ENCODE measurements around the gene LSAMP. TPM values are rescaled to one million over a fixed set of nuclear protein-coding genes. Genes with fewer than 3 reads are reported as not detected.

LSAMP gene
- total and polyA plus RNA-seq, 9 of the 15 experiments (the other 6 are each of a cell fraction or from before 2014, with no cell fraction given), result 0.09 to 0.11 TPM; not detected in 7

- POLR2A ChIA-PET, result no interaction called here
- Histone ChIP-seq H3K36me3 (ENCODE audit: control insufficient read depth, insufficient read depth, low read length) (no peaks in the 10 kb centered on the region), H3K9me1 (ENCODE audit: control insufficient read depth, insufficient read depth, low read length) (no peaks in the 10 kb centered on the region), H4K20me1 (replicated peaks; ENCODE audit: control insufficient read depth, insufficient read depth, low read length) (no peaks in the 10 kb centered on the region), H3K79me2 (ENCODE audit: control insufficient read depth, insufficient read depth, low read length) (no peaks in the 10 kb centered on the region), H3K9me3 (replicated peaks; ENCODE audit: control insufficient read depth, insufficient read depth, low read depth, low read length) (no peaks in the 10 kb centered on the region), H2AFZ (ENCODE audit: low read depth, low read length) (no peak overlapping the region), H3K27ac (ENCODE audit: extremely low read depth, low read depth, low read length) (no peak overlapping the region), H3K9ac (ENCODE audit: insufficient read depth in 1 of 2, low read depth in 2 of 2, low read length in 2 of 2) (no peak overlapping the region), H3K4me3 (no peak overlapping the region), H3K4me2 (ENCODE audit: insufficient read depth, low read length) (no peak overlapping the region), H3K4me1 (replicated peaks in 1 of 2; ENCODE audit: control insufficient read depth in 2 of 2, insufficient read depth in 2 of 2, low read length in 2 of 2) (no peaks in the 10 kb centered on the region), H3K27me3 (ENCODE audit: control insufficient read depth in 2 of 2, insufficient read depth in 2 of 2, low read length in 2 of 2) (no peaks in the 10 kb centered on the region)
- WGBS (ENCODE audit: insufficient coverage, low coverage, missing lambda C conversion rate), result 0% methylated on average over 8 of the region's 8 CpGs
- in situ Hi-C loops (cut with MboI), result no loop called here
- FAIRE-seq, result no peak
- no TSS peak for BruUV-seq (replicated peaks)
- TF ChIP-seq ZFX (CRISPR knock-in tag; IDR thresholded peaks at IDR 0.05) (no peak), ZNF354B (CRISPR knock-in tag; IDR thresholded peaks at IDR 0.05) (no peak), HBP1 (CRISPR knock-in tag; IDR thresholded peaks at IDR 0.05) (no peak)
- CTCF ChIA-PET (ENCODE audit: low intra/inter-chr PET ratio), result no interaction called here
- intact Hi-C loops (cut with micrococcal nuclease), result no loop called here
- DNase-seq (ENCODE audit: extremely low read depth in 1 of 4, low spot score in 3 of 4), result no peak
- ATAC-seq, result no peak
Observed at GRCh38 chr3:115876876-115877614, 568.2 kb downstream of the LSAMP start.

- TF ChIP-seq ZZZ3 (IDR thresholded peaks at IDR 0.05), result no peak
- TF ChIP-seq HLTF (IDR thresholded peaks at IDR 0.05), result no peak
- no peak for TF ChIP-seq ZNF57 (CRISPR knock-in tag; IDR thresholded peaks at IDR 0.05)
- TF ChIP-seq JUND (IDR thresholded peaks at IDR 0.05; ENCODE audit: borderline replicate concordance, low read depth, low read length), result no peak
- no peak for TF ChIP-seq JUND (tag; IDR thresholded peaks at IDR 0.05; ENCODE audit: borderline replicate concordance, low read depth, low read length)
- no peak for TF ChIP-seq ZSCAN29 (IDR thresholded peaks at IDR 0.05)
- no peak for TF ChIP-seq STAT6 (CRISPR knock-in tag; IDR thresholded peaks at IDR 0.05)
- no peak for TF ChIP-seq ZKSCAN3 (CRISPR knock-in tag; IDR thresholded peaks at IDR 0.05)
- no peak for TF ChIP-seq EZH2 (IDR thresholded peaks at IDR 0.05; ENCODE audit: borderline replicate concordance, low read depth, low read length)
- no peak for FAIRE-seq
- no peak overlapping the region for H3K4me3 ChIP-seq
- CTCF ChIA-PET (ENCODE audit: low intra/inter-chr PET ratio), result no interaction called here
- no peaks in the 10 kb centered on the region for H3K9me3 ChIP-seq (replicated peaks; ENCODE audit: control insufficient read depth, insufficient read depth, low read depth, low read length)
- no peak overlapping the region for H2AFZ ChIP-seq (ENCODE audit: low read depth, low read length)
- POLR2A ChIA-PET, result interaction anchor here (0.6 kb wide), 1 partner anchor 103 kb away, joined by 3 read pairs; no protein-coding TSS in a partner anchor
- DNase-seq (ENCODE audit: extremely low read depth in 1 of 4, low spot score in 3 of 4), result no peak
- no TSS peak for BruUV-seq (replicated peaks)
- no peaks in the 10 kb centered on the region for H3K79me2 ChIP-seq (ENCODE audit: control insufficient read depth, insufficient read depth, low read length)
- H4K20me1 ChIP-seq (replicated peaks; ENCODE audit: control insufficient read depth, insufficient read depth, low read length), result no peaks in the 10 kb centered on the region
- no peaks in the 10 kb centered on the region for H3K9me1 ChIP-seq (ENCODE audit: control insufficient read depth, insufficient read depth, low read length)
- ATAC-seq, result no peak
- intact Hi-C loops (cut with micrococcal nuclease), result no loop called here
- no peak overlapping the region for H3K4me2 ChIP-seq (ENCODE audit: insufficient read depth, low read length)
- WGBS (ENCODE audit: insufficient coverage, low coverage, missing lambda C conversion rate), result 0% methylated on average over 1 of the region's 1 CpG
- H3K27me3 ChIP-seq (ENCODE audit: control insufficient read depth in 2 of 2, insufficient read depth in 2 of 2, low read length in 2 of 2), result no peaks in the 10 kb centered on the region
- in situ Hi-C loops (cut with MboI), result no loop called here
- H3K9ac ChIP-seq (ENCODE audit: insufficient read depth in 1 of 2, low read depth in 2 of 2, low read length in 2 of 2), result no peak overlapping the region
- H3K4me1 ChIP-seq (replicated peaks in 1 of 2; ENCODE audit: control insufficient read depth in 2 of 2, insufficient read depth in 2 of 2, low read length in 2 of 2), result no peaks in the 10 kb centered on the region
- no peaks in the 10 kb centered on the region for H3K36me3 ChIP-seq (ENCODE audit: control insufficient read depth, insufficient read depth, low read length)
- H3K27ac ChIP-seq (ENCODE audit: extremely low read depth, low read depth, low read length), result no peak overlapping the region
Observed at GRCh38 chr3:115875460-115875859, 569.8 kb downstream of the LSAMP start.
